ENCODE results near the gene IST1. TPM values are rescaled to one million over a fixed set of nuclear protein-coding genes. Genes with fewer than 3 reads are reported as not detected.

The IST1 gene
- polyA plus RNA-seq, 1 donor: 236 TPM

DNA sequence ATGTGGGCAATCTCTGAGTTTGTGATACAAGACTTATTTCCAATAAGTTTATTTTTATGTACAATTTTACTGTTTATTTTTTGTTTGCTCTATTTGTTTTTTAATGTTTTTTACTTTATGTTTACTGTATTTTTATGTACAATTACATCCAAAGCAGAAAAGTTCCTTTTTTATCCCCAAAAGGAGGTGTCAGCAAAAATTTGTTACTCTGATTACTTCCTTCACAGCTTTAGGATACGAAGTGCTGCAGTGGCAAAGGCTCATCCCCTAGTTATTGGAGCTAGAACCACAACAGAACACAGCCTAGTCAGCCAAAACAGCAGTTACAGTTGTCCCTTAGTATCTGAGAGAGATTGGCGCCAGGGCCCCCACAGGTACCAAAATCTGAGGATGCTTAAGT lies 35.7 kb downstream of the IST1 start:
- H3K36me3 ChIP-seq (ENCODE audit: control insufficient read depth, insufficient read depth, low read length): peaks cover 51% of the 10 kb centered on the region
- H3K4me3 ChIP-seq (ENCODE audit: low read length): no peak overlapping the region
- H3K27ac ChIP-seq (ENCODE audit: low read length): no peak overlapping the region
- WGBS (ENCODE audit: insufficient coverage, low lambda C conversion rate): no CpG with 5 or more reads among the region's 2 CpGs
- H3K4me1 ChIP-seq (ENCODE audit: control insufficient read depth, insufficient read depth, low read length): no peaks in the 10 kb centered on the region
- H3K9me3 ChIP-seq (ENCODE audit: control insufficient read depth, low read depth, low read length): no peaks in the 10 kb centered on the region
- DNase-seq: no peak
- H3K27me3 ChIP-seq (ENCODE audit: control insufficient read depth, insufficient read depth, low read length): no peaks in the 10 kb centered on the region

DNA sequence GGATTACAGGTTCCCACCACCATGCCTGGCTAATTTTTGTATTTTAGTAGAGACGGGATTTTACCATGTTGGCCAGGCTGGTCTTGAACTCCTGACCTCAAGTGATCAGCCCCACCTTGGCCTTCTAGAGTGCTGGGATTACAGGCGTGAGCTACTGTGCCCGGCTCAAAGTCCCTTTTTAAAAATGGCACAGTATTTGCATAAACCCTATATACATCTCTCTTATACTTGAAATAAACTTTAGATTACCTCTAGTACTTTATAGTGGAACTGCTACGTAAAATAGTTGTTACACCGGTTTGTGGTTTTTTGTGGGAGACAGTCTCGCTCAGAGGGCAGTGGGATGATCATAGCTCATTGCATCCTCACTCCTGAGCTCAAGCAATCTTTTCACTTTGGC lies 36.3 kb downstream of the IST1 start:
- DNase-seq: no peak
- Histone ChIP-seq H3K27me3 (ENCODE audit: control insufficient read depth, insufficient read depth, low read length) (no peaks in the 10 kb centered on the region), H3K27ac (ENCODE audit: low read length) (no peak overlapping the region), H3K9me3 (ENCODE audit: control insufficient read depth, low read depth, low read length) (no peaks in the 10 kb centered on the region), H3K36me3 (ENCODE audit: control insufficient read depth, insufficient read depth, low read length) (peaks cover 46% of the 10 kb centered on the region), H3K4me1 (ENCODE audit: control insufficient read depth, insufficient read depth, low read length) (no peaks in the 10 kb centered on the region), H3K4me3 (ENCODE audit: low read length) (no peak overlapping the region)
- WGBS (ENCODE audit: insufficient coverage, low lambda C conversion rate): no CpG with 5 or more reads among the region's 6 CpGs

DNA sequence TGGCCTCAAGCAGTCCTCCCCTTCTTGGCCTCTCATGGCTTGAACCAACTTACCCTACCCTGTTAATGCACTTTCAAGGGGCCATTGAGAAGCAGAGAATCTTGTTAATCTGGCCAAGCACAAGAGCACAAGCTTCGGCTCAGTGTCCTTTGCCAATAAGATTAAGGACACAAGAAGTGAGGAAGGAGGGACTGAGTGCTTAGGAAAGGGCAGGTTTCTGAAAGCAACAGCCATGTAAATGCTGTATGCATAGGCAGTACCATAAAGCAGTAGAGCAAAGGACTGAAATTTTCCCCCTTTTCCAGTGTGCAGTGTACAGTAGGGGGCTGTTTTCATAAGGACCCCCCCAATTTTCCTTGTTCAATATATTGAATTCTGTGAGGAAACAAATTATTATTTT lies 37.7 kb downstream of the IST1 start:
- no peaks in the 10 kb centered on the region for H3K4me1 ChIP-seq (ENCODE audit: control insufficient read depth, insufficient read depth, low read length)
- WGBS (ENCODE audit: insufficient coverage, low lambda C conversion rate): no CpG with 5 or more reads among the region's 1 CpG
- DNase-seq: no peak
- H3K4me3 ChIP-seq (ENCODE audit: low read length): no peak overlapping the region
- H3K36me3 ChIP-seq (ENCODE audit: control insufficient read depth, insufficient read depth, low read length): peaks cover 34% of the 10 kb centered on the region
- no peak overlapping the region for H3K27ac ChIP-seq (ENCODE audit: low read length)
- no peaks in the 10 kb centered on the region for H3K9me3 ChIP-seq (ENCODE audit: control insufficient read depth, low read depth, low read length)
- no peaks in the 10 kb centered on the region for H3K27me3 ChIP-seq (ENCODE audit: control insufficient read depth, insufficient read depth, low read length)

DNA sequence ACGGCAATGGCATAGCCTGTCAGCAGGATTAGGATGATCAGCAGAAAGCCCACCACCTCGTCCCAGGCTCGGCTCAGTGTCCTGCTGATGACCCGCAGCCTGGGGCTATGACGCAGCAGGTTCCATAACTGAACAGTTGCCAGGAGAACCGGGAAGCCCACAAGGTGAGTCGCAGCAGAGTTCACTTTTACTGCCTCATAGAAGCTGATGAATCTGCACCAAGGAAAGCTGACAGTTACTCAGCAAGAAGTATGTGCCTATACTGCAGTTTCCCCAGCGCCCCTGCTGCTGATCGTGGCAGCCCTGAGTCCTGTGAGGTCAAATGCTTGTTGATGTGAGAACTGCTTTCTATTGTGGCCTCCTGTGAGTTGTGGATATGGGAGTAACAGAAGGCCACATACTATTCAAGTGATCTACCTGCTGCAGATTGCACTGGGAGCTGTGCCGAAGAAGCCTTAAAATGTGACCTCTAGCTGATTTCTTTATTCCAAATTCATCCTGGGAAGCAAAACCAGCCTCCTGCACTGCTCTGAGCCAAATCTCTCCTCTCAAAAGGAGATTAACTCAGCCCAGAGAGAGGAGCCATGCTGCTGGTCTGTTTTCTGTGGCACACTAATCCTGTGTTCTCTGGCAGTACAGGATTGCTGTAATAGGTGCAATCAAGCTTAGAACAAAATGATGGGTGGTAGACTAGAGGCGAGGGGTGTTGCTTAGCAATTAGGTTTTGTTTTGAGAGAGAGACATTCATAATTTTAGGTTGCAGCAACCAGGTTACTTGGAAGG lies 38.8 kb downstream of the IST1 start:
- Histone ChIP-seq H3K27ac (ENCODE audit: low read length) (no peak overlapping the region), H3K36me3 (ENCODE audit: control insufficient read depth, insufficient read depth, low read length) (peaks cover 23% of the 10 kb centered on the region), H3K4me1 (ENCODE audit: control insufficient read depth, insufficient read depth, low read length) (no peaks in the 10 kb centered on the region), H3K27me3 (ENCODE audit: control insufficient read depth, insufficient read depth, low read length) (no peaks in the 10 kb centered on the region), H3K9me3 (ENCODE audit: control insufficient read depth, low read depth, low read length) (peaks cover 2% of the 10 kb centered on the region), H3K4me3 (ENCODE audit: low read length) (no peak overlapping the region)
- WGBS (ENCODE audit: insufficient coverage, low lambda C conversion rate): no CpG with 5 or more reads among the region's 11 CpGs
- DNase-seq: no peak

DNA sequence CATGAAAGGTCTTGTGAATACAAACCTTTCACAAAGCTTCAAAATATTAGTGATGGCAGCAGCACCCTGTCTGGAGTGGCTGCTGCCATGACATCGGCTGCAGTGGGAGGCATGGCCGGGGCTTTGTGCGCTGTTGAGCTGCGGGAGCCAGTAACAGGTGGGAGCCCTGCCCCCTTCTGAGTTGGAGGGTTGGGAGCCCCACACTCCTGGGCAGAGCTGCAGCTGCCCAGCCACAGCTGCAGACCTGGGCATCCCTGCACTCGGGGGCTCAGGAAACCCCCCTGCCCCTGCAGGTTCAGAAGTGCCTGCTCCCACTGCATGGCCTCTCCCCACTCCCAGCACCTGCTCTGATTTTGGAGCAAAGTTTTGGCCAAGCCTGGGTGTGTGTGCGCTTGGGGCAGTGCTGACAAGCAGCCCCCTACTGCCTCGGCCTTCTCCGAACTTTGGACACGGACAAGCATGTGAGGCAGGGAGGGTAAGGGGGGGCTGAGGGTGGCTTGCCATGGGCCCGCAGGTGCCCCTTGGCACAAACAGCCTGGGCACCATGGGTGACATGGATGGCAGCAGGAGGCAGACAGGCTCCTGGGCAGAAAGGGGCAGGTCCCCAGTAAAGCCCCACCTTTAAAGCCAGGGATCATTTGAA lies 42.7 kb downstream of the IST1 start:
- H3K27ac ChIP-seq (ENCODE audit: low read length): no peak overlapping the region
- H3K36me3 ChIP-seq (ENCODE audit: control insufficient read depth, insufficient read depth, low read length): peaks cover 13% of the 10 kb centered on the region
- no CpG with 5 or more reads among the region's 10 CpGs for WGBS (ENCODE audit: insufficient coverage, low lambda C conversion rate)
- no peak overlapping the region for H3K4me3 ChIP-seq (ENCODE audit: low read length)
- no peaks in the 10 kb centered on the region for H3K4me1 ChIP-seq (ENCODE audit: control insufficient read depth, insufficient read depth, low read length)
- DNase-seq: no peak
- H3K9me3 ChIP-seq (ENCODE audit: control insufficient read depth, low read depth, low read length): peaks cover 2% of the 10 kb centered on the region
- H3K27me3 ChIP-seq (ENCODE audit: control insufficient read depth, insufficient read depth, low read length): no peaks in the 10 kb centered on the region

DNA sequence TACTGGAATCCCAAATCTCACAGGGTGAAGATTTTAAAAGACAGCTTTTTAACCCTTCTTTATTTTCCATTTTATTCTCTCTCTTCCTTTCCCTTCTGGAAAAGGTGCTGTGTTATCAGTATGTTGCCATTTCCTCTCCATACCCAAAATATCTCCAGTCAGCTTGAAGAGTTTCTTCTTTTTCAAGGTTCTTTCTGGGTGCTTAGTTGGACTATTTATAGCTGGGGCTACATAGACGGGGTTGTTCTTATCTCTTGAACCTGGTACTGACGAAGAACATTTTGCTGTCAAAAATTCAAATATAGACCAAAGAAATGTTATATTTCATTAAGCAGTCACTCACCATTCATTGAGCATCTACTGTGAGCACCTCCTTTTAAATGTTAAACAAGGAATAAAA lies 48.6 kb downstream of the IST1 start:
- WGBS (ENCODE audit: insufficient coverage, low lambda C conversion rate): no CpG with 5 or more reads among the region's 2 CpGs
- no peak for DNase-seq
- Histone ChIP-seq H3K27me3 (ENCODE audit: control insufficient read depth, insufficient read depth, low read length) (no peaks in the 10 kb centered on the region), H3K27ac (ENCODE audit: low read length) (no peak overlapping the region), H3K36me3 (ENCODE audit: control insufficient read depth, insufficient read depth, low read length) (no peaks in the 10 kb centered on the region), H3K4me1 (ENCODE audit: control insufficient read depth, insufficient read depth, low read length) (no peaks in the 10 kb centered on the region), H3K9me3 (ENCODE audit: control insufficient read depth, low read depth, low read length) (peaks cover 2% of the 10 kb centered on the region), H3K4me3 (ENCODE audit: low read length) (no peak overlapping the region)

DNA sequence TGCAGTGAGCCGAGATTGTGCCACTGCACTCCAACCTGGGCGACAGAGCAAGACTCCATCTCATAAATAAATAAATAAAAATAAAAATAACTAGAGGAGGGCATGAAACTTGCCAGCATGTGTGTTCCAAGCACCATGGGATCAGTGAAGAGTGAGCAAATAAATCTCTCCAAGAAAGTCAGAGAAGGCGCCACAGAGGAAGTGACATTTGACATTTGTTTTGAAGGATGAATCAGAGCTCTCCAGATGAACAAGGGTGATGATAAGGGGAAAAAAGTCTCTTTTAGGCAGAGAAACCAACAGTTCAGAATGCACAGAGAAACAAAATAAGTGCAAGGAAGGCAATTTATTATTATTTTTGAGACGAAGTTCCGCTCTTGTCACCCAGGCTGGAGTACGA lies 50.3 kb downstream of the IST1 start:
- Histone ChIP-seq H3K4me3 (ENCODE audit: low read length) (no peak overlapping the region), H3K27me3 (ENCODE audit: control insufficient read depth, insufficient read depth, low read length) (no peaks in the 10 kb centered on the region), H3K9me3 (ENCODE audit: control insufficient read depth, low read depth, low read length) (no peaks in the 10 kb centered on the region), H3K36me3 (ENCODE audit: control insufficient read depth, insufficient read depth, low read length) (no peaks in the 10 kb centered on the region), H3K27ac (ENCODE audit: low read length) (no peak overlapping the region), H3K4me1 (ENCODE audit: control insufficient read depth, insufficient read depth, low read length) (no peaks in the 10 kb centered on the region)
- WGBS (ENCODE audit: insufficient coverage, low lambda C conversion rate): no CpG with 5 or more reads among the region's 6 CpGs
- DNase-seq: no peak

DNA sequence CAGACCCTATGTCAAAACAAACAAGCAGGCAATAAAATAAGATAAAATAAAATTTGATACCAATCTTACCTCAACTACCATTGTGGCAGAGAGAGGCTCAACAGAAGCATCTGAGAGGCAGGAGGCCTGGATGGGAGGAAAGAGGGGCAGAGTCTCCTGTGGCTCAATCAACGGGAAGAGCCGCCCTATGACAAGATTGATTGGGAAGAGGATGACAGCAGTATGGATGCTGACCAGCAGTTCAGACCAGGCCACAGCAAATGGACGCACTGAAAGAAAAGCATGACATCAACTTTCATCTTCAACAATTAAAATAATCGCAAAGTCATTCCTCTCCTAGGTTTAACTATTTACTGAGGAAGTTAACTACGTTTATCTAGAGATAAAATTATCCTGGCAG lies 57.5 kb downstream of the IST1 start:
- Histone ChIP-seq H3K4me3 (ENCODE audit: low read length) (no peak overlapping the region), H3K9me3 (ENCODE audit: control insufficient read depth, low read depth, low read length) (no peaks in the 10 kb centered on the region), H3K27me3 (ENCODE audit: control insufficient read depth, insufficient read depth, low read length) (no peaks in the 10 kb centered on the region), H3K27ac (ENCODE audit: low read length) (no peak overlapping the region), H3K4me1 (ENCODE audit: control insufficient read depth, insufficient read depth, low read length) (no peaks in the 10 kb centered on the region), H3K36me3 (ENCODE audit: control insufficient read depth, insufficient read depth, low read length) (no peaks in the 10 kb centered on the region)
- DNase-seq: no peak
- WGBS (ENCODE audit: insufficient coverage, low lambda C conversion rate): 30% methylated on average over 2 of the region's 5 CpGs

DNA sequence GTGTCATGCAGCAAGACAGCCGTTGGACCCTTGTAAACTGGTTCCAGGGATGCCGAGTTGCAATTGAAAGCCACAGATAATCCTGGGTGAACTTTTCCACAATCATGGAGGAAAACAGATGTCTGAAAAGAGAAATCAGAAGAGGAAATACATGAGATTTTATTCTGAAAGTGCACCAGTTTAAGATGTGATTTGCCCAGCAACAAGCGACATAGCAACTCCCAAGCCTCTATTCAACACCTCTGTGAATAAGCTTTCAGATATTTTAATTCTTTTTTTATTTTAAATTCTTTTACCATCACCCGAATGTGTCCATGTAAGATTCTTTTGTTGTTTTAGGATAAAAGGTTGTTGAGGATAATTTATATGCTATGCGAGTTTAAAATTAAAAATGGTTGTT lies 58.8 kb downstream of the IST1 start:
- Histone ChIP-seq H3K27me3 (ENCODE audit: control insufficient read depth, insufficient read depth, low read length) (no peaks in the 10 kb centered on the region), H3K27ac (ENCODE audit: low read length) (no peak overlapping the region), H3K9me3 (ENCODE audit: control insufficient read depth, low read depth, low read length) (no peaks in the 10 kb centered on the region), H3K4me1 (ENCODE audit: control insufficient read depth, insufficient read depth, low read length) (no peaks in the 10 kb centered on the region), H3K4me3 (ENCODE audit: low read length) (no peak overlapping the region), H3K36me3 (ENCODE audit: control insufficient read depth, insufficient read depth, low read length) (no peaks in the 10 kb centered on the region)
- DNase-seq: no peak
- 84% methylated on average over 3 of the region's 5 CpGs for WGBS (ENCODE audit: insufficient coverage, low lambda C conversion rate)

DNA sequence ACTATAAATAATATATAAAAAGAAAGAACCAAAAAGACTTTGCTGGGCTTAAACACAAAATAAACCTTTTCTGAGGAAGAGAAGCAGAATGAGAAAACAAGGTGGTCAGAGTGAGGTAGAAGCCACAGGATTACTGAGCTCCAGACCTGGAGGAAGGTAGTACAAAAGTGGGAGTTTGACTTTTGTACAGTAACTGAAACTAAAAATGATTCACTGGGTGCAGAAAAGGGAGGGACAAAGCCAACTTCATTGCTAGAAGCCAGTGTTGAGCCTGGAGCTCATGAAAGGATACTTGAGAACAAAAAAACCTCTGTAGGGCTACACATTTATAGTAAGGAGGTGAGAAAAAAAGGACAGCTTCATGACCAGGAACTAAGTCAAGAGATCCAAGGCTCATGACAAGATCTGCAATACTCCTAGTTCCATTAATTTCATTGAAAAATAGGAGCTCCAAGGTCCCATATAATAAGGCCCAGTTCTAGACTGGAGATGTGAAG lies 59.4 kb downstream of the IST1 start:
- Histone ChIP-seq H3K27me3 (ENCODE audit: control insufficient read depth, insufficient read depth, low read length) (no peaks in the 10 kb centered on the region), H3K9me3 (ENCODE audit: control insufficient read depth, low read depth, low read length) (no peaks in the 10 kb centered on the region), H3K4me1 (ENCODE audit: control insufficient read depth, insufficient read depth, low read length) (no peaks in the 10 kb centered on the region), H3K36me3 (ENCODE audit: control insufficient read depth, insufficient read depth, low read length) (no peaks in the 10 kb centered on the region), H3K27ac (ENCODE audit: low read length) (no peak overlapping the region), H3K4me3 (ENCODE audit: low read length) (no peak overlapping the region)
- DNase-seq: no peak

DNA sequence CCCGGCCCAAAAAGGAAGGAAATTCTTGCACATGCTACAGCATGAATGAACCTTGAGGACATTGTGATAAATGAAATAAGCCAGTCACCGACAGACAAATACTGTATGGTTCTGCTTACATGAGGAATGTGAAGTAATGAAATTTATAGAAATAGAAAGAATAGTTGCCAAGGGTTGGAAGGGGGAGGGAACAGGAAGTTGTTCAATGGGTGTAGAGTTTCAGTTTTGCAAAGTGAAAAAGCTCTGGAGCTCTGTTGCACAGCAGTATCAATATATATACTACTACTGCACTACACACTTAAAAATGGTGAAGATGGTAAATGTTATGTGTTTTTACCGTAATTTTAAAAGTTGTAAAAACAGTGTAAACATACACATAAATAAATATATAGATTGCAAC lies 61.2 kb downstream of the IST1 start:
- H3K4me3 ChIP-seq (ENCODE audit: low read length): no peak overlapping the region
- no peaks in the 10 kb centered on the region for H3K4me1 ChIP-seq (ENCODE audit: control insufficient read depth, insufficient read depth, low read length)
- H3K36me3 ChIP-seq (ENCODE audit: control insufficient read depth, insufficient read depth, low read length): no peaks in the 10 kb centered on the region
- no peaks in the 10 kb centered on the region for H3K27me3 ChIP-seq (ENCODE audit: control insufficient read depth, insufficient read depth, low read length)
- no peak overlapping the region for H3K27ac ChIP-seq (ENCODE audit: low read length)
- no peak for DNase-seq
- no peaks in the 10 kb centered on the region for H3K9me3 ChIP-seq (ENCODE audit: control insufficient read depth, low read depth, low read length)
- WGBS (ENCODE audit: insufficient coverage, low lambda C conversion rate): 92% methylated on average over 3 of the region's 3 CpGs

Measured in large intestine (tissue), 3 donors.